ENCODE results near the gene TMEM121B.

DNA sequence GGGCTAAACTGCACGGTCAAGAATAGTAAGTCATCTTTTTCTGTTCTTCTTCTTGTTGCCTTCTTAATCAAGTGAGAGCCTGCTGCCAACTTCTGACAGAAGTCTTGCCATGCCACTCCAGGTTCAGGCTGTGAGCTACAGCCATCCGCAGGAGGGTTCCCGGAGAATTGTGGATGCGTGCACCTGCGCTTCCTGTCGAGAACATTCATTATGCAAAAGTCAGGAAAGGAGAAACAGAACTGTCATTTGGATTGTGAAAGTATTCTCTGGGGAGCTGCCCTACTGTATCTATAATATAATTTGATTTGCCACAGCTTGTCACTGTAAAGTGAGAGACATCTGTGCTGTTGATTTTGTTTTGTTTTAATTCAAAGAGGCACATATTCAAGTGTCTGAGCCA, 24.1 kb downstream of the TMEM121B start:
- TF ChIP-seq, protein P1, sequence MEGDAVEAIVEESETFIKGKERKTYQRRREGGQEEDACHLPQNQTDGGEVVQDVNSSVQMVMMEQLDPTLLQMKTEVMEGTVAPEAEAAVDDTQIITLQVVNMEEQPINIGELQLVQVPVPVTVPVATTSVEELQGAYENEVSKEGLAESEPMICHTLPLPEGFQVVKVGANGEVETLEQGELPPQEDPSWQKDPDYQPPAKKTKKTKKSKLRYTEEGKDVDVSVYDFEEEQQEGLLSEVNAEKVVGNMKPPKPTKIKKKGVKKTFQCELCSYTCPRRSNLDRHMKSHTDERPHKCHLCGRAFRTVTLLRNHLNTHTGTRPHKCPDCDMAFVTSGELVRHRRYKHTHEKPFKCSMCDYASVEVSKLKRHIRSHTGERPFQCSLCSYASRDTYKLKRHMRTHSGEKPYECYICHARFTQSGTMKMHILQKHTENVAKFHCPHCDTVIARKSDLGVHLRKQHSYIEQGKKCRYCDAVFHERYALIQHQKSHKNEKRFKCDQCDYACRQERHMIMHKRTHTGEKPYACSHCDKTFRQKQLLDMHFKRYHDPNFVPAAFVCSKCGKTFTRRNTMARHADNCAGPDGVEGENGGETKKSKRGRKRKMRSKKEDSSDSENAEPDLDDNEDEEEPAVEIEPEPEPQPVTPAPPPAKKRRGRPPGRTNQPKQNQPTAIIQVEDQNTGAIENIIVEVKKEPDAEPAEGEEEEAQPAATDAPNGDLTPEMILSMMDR (IDR thresholded peaks at IDR 0.05; ENCODE audit: low read length), result no peak
- TF ChIP-seq EZH2 (IDR thresholded peaks at IDR 0.05; ENCODE audit: borderline replicate concordance, low read length), result no peak
